ENCODE measurements around the gene ZNF324B. TPM values are rescaled to one million over a fixed set of nuclear protein-coding genes. Genes with fewer than 3 reads are reported as not detected.

ZNF324B gene
- total RNA-seq, 1 experiment from 2014 or later = 4.3 TPM

DNA sequence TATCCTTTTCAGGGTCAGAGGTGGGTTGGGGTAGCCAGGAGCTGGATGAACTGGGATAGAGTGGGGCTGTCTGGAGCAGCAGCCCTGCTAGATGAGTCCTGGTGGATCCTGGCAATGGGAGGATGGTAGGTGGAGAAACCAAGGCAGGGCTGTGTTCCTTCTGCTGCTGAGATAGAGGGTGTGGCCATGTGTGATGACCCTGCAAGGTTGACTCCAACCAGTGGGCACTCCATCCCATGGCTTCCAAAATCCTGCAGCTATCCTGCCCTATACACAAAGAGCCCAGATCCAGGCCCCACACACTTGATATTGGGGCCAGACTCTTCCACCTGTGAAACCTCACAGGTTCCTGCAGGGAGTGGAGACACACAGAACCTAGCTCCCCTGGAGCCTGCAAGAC is 22.4 kb downstream of the ZNF324B start:
- CTCF ChIA-PET = no interaction called here
- Histone ChIP-seq H3K4me3 (no peak overlapping the region), H3K4me2 (no peak overlapping the region), H3K4me1 (replicated peaks; ENCODE audit: insufficient read depth) (0 out of 2 replicates have a peak, but pooled peaks cover 13% of the 10 kb centered on the region), H3F3A (ENCODE audit: insufficient read depth, low read depth) (peaks cover 18% of the 10 kb centered on the region), H3K36me3 (ENCODE audit: low read depth) (no peaks in the 10 kb centered on the region), H3K27me3 (ENCODE audit: insufficient read depth, low read depth) (no peaks in the 10 kb centered on the region), H3K79me2 (ENCODE audit: low read depth) (peaks cover 3% of the 10 kb centered on the region; the same call in 1 of the 2 replicates), H4K20me1 (ENCODE audit: insufficient read depth) (0 out of 2 replicates have a peak, but pooled peaks cover 1% of the 10 kb centered on the region), H3K9me3 (ENCODE audit: insufficient read depth, low read depth) (no peaks in the 10 kb centered on the region), H2AFZ (no peak overlapping the region), H3K9me2 (ENCODE audit: insufficient read depth) (no peaks in the 10 kb centered on the region), H3K27ac (no peak overlapping the region)
- TF ChIP-seq EZH2 (IDR thresholded peaks at IDR 0.05; ENCODE audit: low read depth) (no peak), CTCF (conservative IDR thresholded peaks at IDR 0.05) (no peak)
- no TSS peak for BruUV-seq (replicated peaks)
- intact Hi-C loops (cut with micrococcal nuclease; ENCODE audit: unreplicated experiment) = no loop called here
- no peak for DNase-seq
- POLR2A ChIA-PET (ENCODE audit: unreplicated experiment) = no interaction called here

DNA sequence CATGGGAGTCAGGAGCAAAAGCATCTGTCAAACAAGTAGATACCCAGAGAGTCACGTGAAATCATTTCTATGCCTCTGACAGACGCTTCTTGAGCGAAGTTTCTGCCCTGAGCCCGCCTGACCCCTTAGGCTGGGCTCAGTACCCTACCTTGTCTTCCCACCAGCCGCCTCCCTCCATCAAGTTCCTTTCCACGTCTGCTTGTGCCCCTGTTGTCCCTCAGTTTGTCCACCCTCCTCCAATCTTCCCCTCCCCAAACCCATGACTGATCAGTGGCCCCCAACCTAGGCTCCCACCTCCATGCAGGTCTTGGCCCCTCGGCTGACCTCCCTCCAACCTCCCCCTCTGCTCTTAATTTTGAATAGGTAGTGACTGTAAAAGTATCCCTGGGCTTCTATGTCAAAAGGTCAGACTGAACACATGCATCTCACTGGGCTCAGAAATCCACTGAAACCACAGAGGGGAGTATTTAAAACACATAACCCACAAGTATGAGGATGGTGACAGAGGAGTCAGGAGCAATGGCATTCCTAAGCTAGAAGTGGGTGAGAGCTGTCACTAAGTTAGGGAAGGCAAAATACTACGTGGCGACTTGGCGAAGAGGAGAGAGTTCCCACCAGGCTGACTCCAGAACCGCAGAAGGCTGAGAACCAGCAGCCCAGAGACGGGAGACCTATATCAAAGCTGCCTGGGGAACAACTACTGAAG is 23.0 kb downstream of the ZNF324B start:
- ChIA-PET POLR2A (ENCODE audit: unreplicated experiment) (no interaction called here), CTCF (interaction anchor here (0.6 kb wide), 1 partner anchor 1140 kb away, joined by 3 read pairs; no protein-coding TSS in a partner anchor)
- H3K9me2 ChIP-seq (ENCODE audit: insufficient read depth) = no peaks in the 10 kb centered on the region
- intact Hi-C loops (cut with micrococcal nuclease; ENCODE audit: unreplicated experiment) = no loop called here
- no TSS peak for BruUV-seq (replicated peaks)
- no peaks in the 10 kb centered on the region for H3K9me3 ChIP-seq (ENCODE audit: insufficient read depth, low read depth)
- peak overlapping the region; percentile 88 for H3K4me2 ChIP-seq
- H3K4me3 ChIP-seq = peak overlapping the region; percentile 68; the same call in 1 of the 2 replicates
- peaks cover 18% of the 10 kb centered on the region; the same call in 1 of the 2 replicates for H3K4me1 ChIP-seq (replicated peaks; ENCODE audit: insufficient read depth)
- no peaks in the 10 kb centered on the region for H3K79me2 ChIP-seq (ENCODE audit: low read depth)
- H3K27me3 ChIP-seq (ENCODE audit: insufficient read depth, low read depth) = no peaks in the 10 kb centered on the region
- peaks cover 18% of the 10 kb centered on the region for H3F3A ChIP-seq (ENCODE audit: insufficient read depth, low read depth)
- no peak for DNase-seq
- H3K36me3 ChIP-seq (ENCODE audit: low read depth) = no peaks in the 10 kb centered on the region
- TF ChIP-seq EZH2 (IDR thresholded peaks at IDR 0.05; ENCODE audit: low read depth) = no peak
- no peak overlapping the region for H2AFZ ChIP-seq
- no peaks in the 10 kb centered on the region for H4K20me1 ChIP-seq (ENCODE audit: insufficient read depth)
- H3K27ac ChIP-seq = no peak overlapping the region

DNA sequence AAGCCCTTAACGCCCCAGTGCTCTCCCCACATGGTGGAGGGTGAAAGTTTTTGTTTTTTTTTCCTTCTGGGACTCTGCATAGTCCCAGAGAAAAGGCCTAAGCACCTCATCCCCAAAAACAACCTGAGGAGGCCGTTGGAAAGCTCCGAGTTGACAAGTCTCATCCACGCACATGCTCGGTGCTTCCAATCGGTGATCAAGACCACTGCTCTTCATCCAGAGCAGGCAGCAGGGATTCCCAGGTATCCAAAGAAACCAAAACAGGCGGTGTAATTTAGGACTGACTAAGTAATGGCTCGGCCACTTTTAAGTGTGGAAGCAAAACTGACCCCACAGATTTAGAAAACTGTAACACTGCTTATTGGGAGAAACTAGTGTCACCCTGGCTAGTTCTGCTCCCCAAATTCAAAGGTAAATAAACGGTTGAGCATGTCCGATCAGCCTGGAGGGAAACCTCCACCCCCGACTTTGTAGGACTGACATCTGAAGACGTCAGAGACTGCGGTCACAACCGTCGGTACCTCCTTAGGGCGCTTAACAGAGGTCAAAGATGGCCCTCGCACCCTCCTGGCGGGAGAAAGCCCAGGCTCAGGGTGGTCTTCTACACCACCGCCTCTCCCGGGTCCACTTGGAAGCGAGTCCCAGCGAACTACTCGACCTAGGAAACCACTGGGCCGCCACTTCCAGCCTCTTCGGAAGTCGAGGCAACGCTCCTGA is 23.7 kb downstream of the ZNF324B start:
- no peaks in the 10 kb centered on the region for H3K27me3 ChIP-seq (ENCODE audit: insufficient read depth, low read depth)
- H3K4me3 ChIP-seq = peak overlapping the region; percentile 68
- peak overlapping the region; percentile 77 for H2AFZ ChIP-seq
- no peaks in the 10 kb centered on the region for H3K79me2 ChIP-seq (ENCODE audit: low read depth)
- peaks cover 18% of the 10 kb centered on the region; the same call in 1 of the 2 replicates for H3K4me1 ChIP-seq (replicated peaks; ENCODE audit: insufficient read depth)
- H4K20me1 ChIP-seq (ENCODE audit: insufficient read depth) = no peaks in the 10 kb centered on the region
- peak overlapping the region; percentile 17; the same call in 1 of the 2 replicates for H3K27ac ChIP-seq
- TF ChIP-seq EZH2 (IDR thresholded peaks at IDR 0.05; ENCODE audit: low read depth) = no peak
- TF ChIP-seq CTCF (conservative IDR thresholded peaks at IDR 0.05) = no peak
- ChIA-PET POLR2A (ENCODE audit: unreplicated experiment) (no interaction called here), CTCF (interaction anchor here (0.6 kb wide), 1 partner anchor 1141 kb away, joined by 3 read pairs; no protein-coding TSS in a partner anchor)
- H3K9me3 ChIP-seq (ENCODE audit: insufficient read depth, low read depth) = no peaks in the 10 kb centered on the region
- H3K4me2 ChIP-seq = peak overlapping the region; percentile 88
- H3K36me3 ChIP-seq (ENCODE audit: low read depth) = no peaks in the 10 kb centered on the region
- peaks cover 18% of the 10 kb centered on the region for H3F3A ChIP-seq (ENCODE audit: insufficient read depth, low read depth)
- BruUV-seq (replicated peaks) = TSS peak; percentile 70
- DNase-seq = no peak
- intact Hi-C loops (cut with micrococcal nuclease; ENCODE audit: unreplicated experiment) = loop anchor here (5.0 kb wide), 1 partner anchor 93 kb away; the partner anchor contains the start of gene ZNF837
- no peaks in the 10 kb centered on the region for H3K9me2 ChIP-seq (ENCODE audit: insufficient read depth)

Data from PC-9 (cell line).